Measurements from ENCODE around the gene ZBTB16.

The ZBTB16 gene

GRCh38 chr11:114265122-114265878 is 205.8 kb downstream of the ZBTB16 start:
- FAIRE-seq (no peak), DNase-seq (ENCODE audit: insufficient read length, low spot score) (no peak)

GRCh38 chr11:114269498-114269897 is 210.0 kb downstream of the ZBTB16 start:
- no peak for DNase-seq (ENCODE audit: insufficient read length, low spot score)
- FAIRE-seq, result no peak

- DNase-seq (ENCODE audit: insufficient read length, low spot score), result no peak
- FAIRE-seq, result no peak
Observed at GRCh38 chr11:114270531-114271270, 211.2 kb downstream of the ZBTB16 start.

GRCh38 chr11:114271316-114271715 is 211.8 kb downstream of the ZBTB16 start:
- FAIRE-seq, result no peak
- DNase-seq (ENCODE audit: insufficient read length, low spot score), result no peak

- FAIRE-seq (no peak), DNase-seq (ENCODE audit: insufficient read length, low spot score) (no peak)
Observed at GRCh38 chr11:114272311-114272710, 212.8 kb downstream of the ZBTB16 start.

- no peak for DNase-seq (ENCODE audit: insufficient read length, low spot score)
- no peak for FAIRE-seq
Observed at GRCh38 chr11:114273071-114273470, 213.6 kb downstream of the ZBTB16 start.

- FAIRE-seq (no peak), DNase-seq (ENCODE audit: insufficient read length, low spot score) (no peak)
Observed at GRCh38 chr11:114273890-114274635, 214.6 kb downstream of the ZBTB16 start.

- DNase-seq (ENCODE audit: insufficient read length, low spot score), result no peak
- FAIRE-seq, result no peak
Observed at GRCh38 chr11:114274637-114275036, 215.1 kb downstream of the ZBTB16 start.

- FAIRE-seq, result no peak
- DNase-seq (ENCODE audit: insufficient read length, low spot score), result no peak
Observed at GRCh38 chr11:114275280-114275679, 215.8 kb downstream of the ZBTB16 start.

- DNase-seq (ENCODE audit: insufficient read length, low spot score) (no peak), FAIRE-seq (no peak)
Observed at GRCh38 chr11:114276077-114276476, 216.6 kb downstream of the ZBTB16 start.

GRCh38 chr11:114277637-114278341 is 218.3 kb downstream of the ZBTB16 start:
- no peak for DNase-seq (ENCODE audit: insufficient read length, low spot score)
- no peak for FAIRE-seq

GRCh38 chr11:114278342-114279065 is 219.0 kb downstream of the ZBTB16 start:
- DNase-seq (ENCODE audit: insufficient read length, low spot score) (no peak), FAIRE-seq (no peak)

GRCh38 chr11:114279792-114280546 is 220.5 kb downstream of the ZBTB16 start:
- no peak for FAIRE-seq
- DNase-seq (ENCODE audit: insufficient read length, low spot score), result no peak

- peak; percentile 98 for FAIRE-seq
- DNase-seq (ENCODE audit: insufficient read length, low spot score), result peak; percentile 86
Observed at GRCh38 chr11:114280696-114281095, 221.2 kb downstream of the ZBTB16 start.

- DNase-seq (ENCODE audit: insufficient read length, low spot score) (no peak), FAIRE-seq (no peak)
Observed at GRCh38 chr11:114281388-114281956, 222.0 kb downstream of the ZBTB16 start.

GRCh38 chr11:114282488-114282887 is 223.0 kb downstream of the ZBTB16 start:
- FAIRE-seq, result no peak
- DNase-seq (ENCODE audit: insufficient read length, low spot score), result no peak

GRCh38 chr11:114283422-114283821 is 223.9 kb downstream of the ZBTB16 start:
- DNase-seq (ENCODE audit: insufficient read length, low spot score) (no peak), FAIRE-seq (no peak)

- FAIRE-seq (no peak), DNase-seq (ENCODE audit: insufficient read length, low spot score) (no peak)
Observed at GRCh38 chr11:114284021-114284420, 224.5 kb downstream of the ZBTB16 start.

- no peak for DNase-seq (ENCODE audit: insufficient read length, low spot score)
- FAIRE-seq, result no peak
Observed at GRCh38 chr11:114284914-114285313, 225.4 kb downstream of the ZBTB16 start.
